NCI-H524 treated with DMSO at 0.1 percent for 48 hours (cell line): ENCODE results near the gene TULP4.
A peak's percentile ranks its signal among the peaks of the same experiment; 100 is the strongest.
"Not testable (repeated sequence)": the region's sequence is repeated elsewhere in the genome, so short reads cannot be mapped to it uniquely, and the experiment has no call there.

Experiments used
- DNase-seq: peaks from one replicate; lab custom pipeline; 2025; lab: John Stamatoyannopoulos, UW

Gene TULP4

GRCh38 chr6:158527858-158528257, 215.6 kb downstream of the TULP4 start:
- DNase-seq = not testable (repeated sequence)

- DNase-seq = no peak
These were observed 216.6 kb downstream of the TULP4 start for GRCh38 chr6:158528826-158529225.

- no peak for DNase-seq
These were observed 217.4 kb downstream of the TULP4 start for GRCh38 chr6:158529629-158530028.

GRCh38 chr6:158531566-158531965, 219.3 kb downstream of the TULP4 start:
- no peak for DNase-seq

GRCh38 chr6:158531970-158532369, 219.7 kb downstream of the TULP4 start:
- DNase-seq = no peak

GRCh38 chr6:158536084-158536890, 224.0 kb downstream of the TULP4 start:
- DNase-seq = peak; percentile 54

- DNase-seq = peak; percentile 14
These were observed 224.9 kb downstream of the TULP4 start for GRCh38 chr6:158536891-158537798.

GRCh38 chr6:158538741-158539140, 226.5 kb downstream of the TULP4 start:
- DNase-seq = no peak

- no peak for DNase-seq
These were observed 227.1 kb downstream of the TULP4 start for GRCh38 chr6:158539413-158539812.

- no peak for DNase-seq
These were observed 227.6 kb downstream of the TULP4 start for GRCh38 chr6:158539881-158540280.

GRCh38 chr6:158543606-158544185, 231.4 kb downstream of the TULP4 start:
- DNase-seq = no peak

GRCh38 chr6:158544428-158544827, 232.2 kb downstream of the TULP4 start:
- DNase-seq = no peak

GRCh38 chr6:158545043-158545966, 233.0 kb downstream of the TULP4 start:
- no peak for DNase-seq

- DNase-seq = no peak
These were observed 236.3 kb downstream of the TULP4 start for GRCh38 chr6:158548418-158549161.

GRCh38 chr6:158552055-158552795, 240.0 kb downstream of the TULP4 start:
- DNase-seq = no peak

- no peak for DNase-seq
These were observed 240.5 kb downstream of the TULP4 start for GRCh38 chr6:158552796-158553138.

- DNase-seq = no peak
These were observed 242.5 kb downstream of the TULP4 start for GRCh38 chr6:158554611-158555361.

GRCh38 chr6:158556113-158556512, 243.8 kb downstream of the TULP4 start:
- no peak for DNase-seq

- not testable (repeated sequence) for DNase-seq
These were observed 244.8 kb downstream of the TULP4 start for GRCh38 chr6:158557110-158557509.
